ENCODE results near the gene ARID5A.

DNA sequence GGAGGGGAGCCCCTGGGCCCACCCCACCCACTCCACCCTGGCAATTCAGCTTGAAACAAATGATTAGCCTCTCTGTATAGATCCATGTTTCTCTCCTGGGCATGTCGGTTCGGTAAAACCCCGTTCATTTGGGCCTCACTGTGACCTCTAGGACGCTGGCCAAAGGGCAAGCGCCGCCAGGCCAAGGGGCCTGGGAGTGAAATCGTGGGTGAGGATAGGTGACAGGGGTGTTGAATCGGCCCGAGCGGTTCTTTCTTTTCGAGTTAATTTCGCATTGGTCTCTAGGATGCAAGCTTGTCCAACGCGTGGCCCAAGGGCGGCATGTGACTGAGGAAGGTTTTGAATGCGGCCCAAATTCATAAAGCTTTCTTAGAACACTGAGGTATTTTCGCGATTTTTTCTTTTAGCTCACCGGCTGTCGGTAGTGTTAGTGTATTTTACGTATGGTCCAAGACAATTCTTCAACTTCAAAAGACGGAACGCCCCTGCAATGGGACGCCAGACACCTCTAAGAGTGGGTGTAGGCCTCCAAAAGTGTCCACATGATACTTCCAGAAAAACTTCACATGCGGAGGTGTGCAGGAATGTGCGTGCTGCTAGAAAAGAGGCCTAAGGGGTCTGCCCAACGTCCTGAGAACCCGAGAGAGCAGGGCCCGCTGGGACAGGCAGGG lies 9.8 kb upstream of the ARID5A start:
- no peak for TF ChIP-seq MEIS2 (CRISPR knock-in tag; IDR thresholded peaks at IDR 0.05)
- no peak for TF ChIP-seq CTCF (CRISPR knock-in tag; IDR thresholded peaks at IDR 0.05)
- TF ChIP-seq HOXA7 (CRISPR knock-in tag; IDR thresholded peaks at IDR 0.05): no peak
- no peak for TF ChIP-seq SIN3A (IDR thresholded peaks at IDR 0.05; ENCODE audit: borderline replicate concordance, low read depth, low read length)
- TF ChIP-seq HOXA3 (CRISPR knock-in tag; IDR thresholded peaks at IDR 0.05): no peak
- TF ChIP-seq ZNF274 (CRISPR knock-in tag; IDR thresholded peaks at IDR 0.05): no peak
- no peak for TF ChIP-seq ZNF549 (CRISPR knock-in tag; IDR thresholded peaks at IDR 0.05)
- TF ChIP-seq NFYB (CRISPR knock-in tag; IDR thresholded peaks at IDR 0.05): no peak
- no peak for TF ChIP-seq ZHX1 (CRISPR knock-in tag; IDR thresholded peaks at IDR 0.05; ENCODE audit: low read depth)
- TF ChIP-seq ZNF276 (CRISPR knock-in tag; IDR thresholded peaks at IDR 0.05; ENCODE audit: low read depth): no peak
- TF ChIP-seq, protein P1, sequence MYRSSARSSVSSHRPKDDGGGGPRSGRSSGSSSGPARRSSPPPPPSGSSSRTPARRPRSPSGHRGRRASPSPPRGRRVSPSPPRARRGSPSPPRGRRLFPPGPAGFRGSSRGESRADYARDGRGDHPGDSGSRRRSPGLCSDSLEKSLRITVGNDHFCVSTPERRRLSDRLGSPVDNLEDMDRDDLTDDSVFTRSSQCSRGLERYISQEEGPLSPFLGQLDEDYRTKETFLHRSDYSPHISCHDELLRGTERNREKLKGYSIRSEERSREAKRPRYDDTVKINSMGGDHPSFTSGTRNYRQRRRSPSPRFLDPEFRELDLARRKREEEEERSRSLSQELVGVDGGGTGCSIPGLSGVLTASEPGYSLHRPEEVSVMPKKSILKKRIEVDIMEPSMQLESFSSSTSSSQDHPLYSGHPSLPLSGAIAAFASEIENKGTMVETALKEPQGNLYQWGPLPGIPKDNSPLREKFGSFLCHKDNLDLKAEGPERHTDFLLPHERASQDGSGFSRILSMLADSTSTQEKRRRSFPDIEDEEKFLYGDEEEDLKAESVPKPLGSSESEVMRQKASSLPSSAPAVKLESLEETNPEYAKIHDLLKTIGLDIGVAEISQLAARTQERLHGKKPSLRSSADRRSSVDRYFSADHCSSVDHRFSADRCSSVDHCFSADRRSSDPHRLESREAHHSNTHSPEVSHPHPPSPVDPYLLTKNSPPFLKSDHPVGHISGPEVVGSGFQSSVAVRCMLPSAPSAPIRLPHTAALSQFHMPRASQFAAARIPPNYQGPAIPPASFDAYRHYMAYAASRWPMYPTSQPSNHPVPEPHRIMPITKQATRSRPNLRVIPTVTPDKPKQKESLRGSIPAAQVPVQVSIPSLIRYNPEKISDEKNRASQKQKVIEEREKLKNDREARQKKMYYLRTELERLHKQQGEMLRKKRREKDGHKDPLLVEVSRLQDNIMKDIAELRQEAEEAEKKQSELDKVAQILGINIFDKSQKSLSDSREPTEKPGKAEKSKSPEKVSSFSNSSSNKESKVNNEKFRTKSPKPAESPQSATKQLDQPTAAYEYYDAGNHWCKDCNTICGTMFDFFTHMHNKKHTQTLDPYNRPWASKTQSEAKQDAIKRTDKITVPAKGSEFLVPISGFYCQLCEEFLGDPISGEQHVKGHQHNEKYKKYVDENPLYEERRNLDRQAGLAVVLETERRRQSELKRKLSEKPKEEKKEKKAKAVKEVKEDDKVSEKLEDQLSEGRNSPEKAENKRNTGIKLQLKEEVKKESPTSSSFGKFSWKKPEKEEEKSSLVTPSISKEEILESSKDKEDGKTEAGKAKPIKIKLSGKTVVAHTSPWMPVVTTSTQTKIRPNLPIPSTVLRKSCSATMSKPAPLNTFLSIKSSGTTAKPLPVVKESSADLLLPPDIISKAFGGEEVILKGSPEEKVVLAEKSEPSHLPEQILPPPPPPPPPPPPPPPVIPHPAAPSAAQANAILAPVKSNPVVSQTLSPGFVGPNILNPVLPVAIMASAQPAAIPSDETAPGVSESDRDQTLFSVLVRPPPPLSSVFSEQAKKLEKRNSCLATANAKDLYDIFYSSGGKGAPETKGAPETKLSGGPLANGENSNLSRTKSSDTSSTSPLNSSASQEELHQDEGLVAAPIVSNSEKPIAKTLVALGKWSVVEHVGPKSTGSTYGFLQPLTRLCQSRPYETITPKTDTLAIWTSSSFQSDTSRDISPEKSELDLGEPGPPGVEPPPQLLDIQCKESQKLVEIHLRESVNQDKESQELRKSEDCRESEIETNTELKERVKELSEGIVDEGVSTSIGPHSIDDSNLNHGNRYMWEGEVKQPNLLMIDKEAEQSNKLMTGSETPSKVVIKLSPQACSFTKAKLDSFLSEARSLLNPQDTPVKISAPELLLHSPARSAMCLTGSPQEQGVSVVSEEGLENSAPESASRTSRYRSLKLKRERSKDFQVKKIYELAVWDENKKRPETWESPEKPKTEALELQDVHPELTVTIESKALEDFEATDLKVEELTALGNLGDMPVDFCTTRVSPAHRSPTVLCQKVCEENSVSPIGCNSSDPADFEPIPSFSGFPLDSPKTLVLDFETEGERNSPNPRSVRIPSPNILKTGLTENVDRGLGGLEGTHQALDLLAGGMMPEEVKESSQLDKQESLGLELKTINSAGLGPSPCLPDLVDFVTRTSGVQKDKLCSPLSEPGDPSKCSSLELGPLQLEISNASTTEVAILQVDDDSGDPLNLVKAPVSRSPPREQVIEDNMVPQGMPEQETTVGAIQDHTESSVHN (CRISPR knock-in tag; IDR thresholded peaks at IDR 0.05): no peak
- no peak for TF ChIP-seq SMC3 (IDR thresholded peaks at IDR 0.05; ENCODE audit: low read length)
- no peak for TF ChIP-seq HHEX (CRISPR knock-in tag; IDR thresholded peaks at IDR 0.05)
